HepG2 (cell line): ENCODE measurements around the gene ZG16B. TPM values are rescaled to one million over a fixed set of nuclear protein-coding genes. Genes with fewer than 3 reads are reported as not detected.

ENCODE experiments used
- ATAC-seq: fragments of 200-7000 bp; cut with Tn5 transposase; 3 replicates; pipeline ENCODE4 v1.9.1; 2020; ENCODE audit warnings: mild to moderate bottlenecking, moderate library complexity
- BruUV-seq: library from RNA; stranded (reverse); fragments of 400-500 nt; replicated peaks from 2 replicates; lab custom pipeline; 2021; lab: Mats Ljungman, UMichigan
- CTCF ChIA-PET: fragments of 300-600 bp; formaldehyde crosslinking; extraction: SDS; loops from one replicate; lab custom pipeline; 2021; ENCODE audit warnings: low total read pairs, inconsistent platforms, low intra/inter-chr PET ratio; lab: Yijun Ruan, JAX
- POLR2A ChIA-PET: fragments of 350-600 bp; sonication (Branson Sonifier 250); formaldehyde crosslinking; loops from one replicate; lab custom pipeline; 2020; ENCODE audit warnings: antibody characterized with exemption, inconsistent platforms; lab: Yijun Ruan, JAX
- DNase-seq: peaks from one replicate; pipeline ENCODE4 v3.0.0-alpha.2; 2015; ENCODE audit warnings: low spot score
- FAIRE-seq: peaks from 3 replicates; lab custom pipeline; 2011; peaks lifted over from hg19 to GRCh38; lab: Jason Lieb, UNC
- H2AFZ ChIP-seq: one replicate; pipeline ENCODE4 v1.6.1; 2011; ENCODE audit warnings: low read length, inconsistent platforms
- H3K27ac ChIP-seq: fragments of 300-600 bp; 3 replicates; pipeline ENCODE4 v1.8.0; 2011; ENCODE audit warnings: mixed run types, mild to moderate bottlenecking, mixed read lengths, low read length, inconsistent platforms; ENCODE audit not compliant: insufficient read depth; ENCODE audit errors: extremely low read length
- H3K27me3 ChIP-seq, 2 experiments: fragments of 200-600 bp in 1 of 2; 2 replicates in 1 of 2; 3 replicates in 1 of 2; pipeline versions ENCODE4 v1.6.0 to v1.8.0; 2011; ENCODE audit warnings: low read length in 2 of 2, mild to moderate bottlenecking in 2 of 2, moderate library complexity in 2 of 2, inconsistent platforms in 1 of 2; ENCODE audit not compliant: insufficient read depth in 2 of 2, control insufficient read depth in 1 of 2
- H3K36me3 ChIP-seq, 2 experiments: fragments of 200-600 bp in 1 of 2; replicated peaks in 1 of 2; 2 replicates in 1 of 2; 3 replicates in 1 of 2; pipeline versions ENCODE4 v1.5.1 to v1.8.0; 2011; ENCODE audit warnings: low read length in 2 of 2, inconsistent platforms in 1 of 2; ENCODE audit not compliant: insufficient read depth in 2 of 2, control insufficient read depth in 1 of 2
- H3K4me1 ChIP-seq: 2 replicates; pipeline ENCODE4 v1.5.1; 2012; ENCODE audit warnings: low read length, inconsistent platforms; ENCODE audit not compliant: insufficient read depth
- H3K4me2 ChIP-seq: 2 replicates; pipeline ENCODE4 v1.6.0; 2011; ENCODE audit warnings: low read depth, low read length, inconsistent platforms
- H3K4me3 ChIP-seq, 3 experiments: fragments of 200-600 bp in 1 of 3; sonication (generic), shearing (Covaris generic) in 1 of 3; replicated peaks in 1 of 3; 2 replicates each; pipeline ENCODE4 v1.5.1; 2011 to 2016; ENCODE audit warnings: low read length in 3 of 3, inconsistent platforms in 2 of 3, low read depth in 2 of 3, mild to moderate bottlenecking in 2 of 3, control low read depth in 1 of 3, mixed read lengths in 1 of 3; ENCODE audit not compliant: insufficient read depth in 1 of 3
- H3K79me2 ChIP-seq: one replicate; pipeline ENCODE4 v1.6.1; 2011; ENCODE audit warnings: low read length, inconsistent platforms; ENCODE audit not compliant: insufficient read depth
- H3K9ac ChIP-seq: 2 replicates; pipeline ENCODE4 v1.6.0; 2011; ENCODE audit warnings: mild to moderate bottlenecking, low read depth, low read length, inconsistent platforms; ENCODE audit not compliant: insufficient read depth
- H3K9me3 ChIP-seq: 2 replicates; pipeline ENCODE4 v1.5.1; 2012; ENCODE audit warnings: mild to moderate bottlenecking, low read length
- H4K20me1 ChIP-seq: 2 replicates; pipeline ENCODE4 v1.6.0; 2011; ENCODE audit warnings: inconsistent platforms, mild to moderate bottlenecking, low read length, moderate library complexity; ENCODE audit not compliant: insufficient read depth
- SOX6 ChIP-seq, 2 experiments: fragments of 450-650 bp in 1 of 2; sonication (generic) in 1 of 2; formaldehyde crosslinking in 1 of 2; IDR thresholded peaks; 2 replicates each; pipeline versions ENCODE4 v1.4.0 to v1.6.1; 2017 to 2020; ENCODE audit warnings: antibody characterized with exemption in 1 of 2, mild to moderate bottlenecking in 1 of 2, missing genetic modification reagents in 1 of 2
- ZC3H13 ChIP-seq: sonication (generic); formaldehyde crosslinking; IDR thresholded peaks from 2 replicates; pipeline ENCODE4 v1.8.1; 2023; ENCODE audit warnings: mild to moderate bottlenecking, missing genetic modification reagents, moderate library complexity
- ZNF282 ChIP-seq: fragments of 450-650 bp; IDR thresholded peaks from 2 replicates; pipeline ENCODE4 v1.6.1; 2018; ENCODE audit not compliant: partially characterized antibody
- ZNF7 ChIP-seq: IDR thresholded peaks from 2 replicates; pipeline ENCODE4 v1.6.1; 2016; ENCODE audit warnings: missing biosample characterization, missing genetic modification reagents
- ZNF879 ChIP-seq: sonication (generic); formaldehyde crosslinking; IDR thresholded peaks from 2 replicates; pipeline ENCODE4 v1.8.1; 2023; ENCODE audit warnings: missing genetic modification reagents
- WGBS: methylation state at CpG from one replicate; pipeline ENCODE4 v1.1.6; 2017; ENCODE audit warnings: low lambda C conversion rate; 5-methylcytosine and 5-hydroxymethylcytosine counted together
- in situ Hi-C: cut with HindIII; loops from 2 replicates; pipeline ENCODE4 v1.10.0; 2017; ENCODE audit warnings: low pct_unique_long_range_greater_than_20kb; ENCODE audit not compliant: extremely low pct_ligation_motif_present
- intact Hi-C: fragments of 100-400 bp; cut with micrococcal nuclease; formaldehyde crosslinking; loops from one replicate; pipeline ENCODE4 v1.10.0; 2022; ENCODE audit not compliant: unreplicated experiment
- polyA plus RNA-seq, 8 experiments: library from polyadenylated mRNA; depleted of rRNA in 3 of 8; stranded (reverse) in 7 of 8; unstranded in 1 of 8; fragments of >200 nt; fragmentation: Illumina TruSeq in 4 of 8; extraction: Trizol in 4 of 8; gene quantifications; 2 replicates each; pipeline versions ENCODE4 v1.2.1 to v1.2.3, GENCODE V29; 2011 to 2016; ENCODE audit warnings: low read depth in 4 of 8, missing spikeins in 1 of 8, mixed read lengths in 1 of 8; ENCODE audit not compliant: insufficient read depth in 1 of 8
- total RNA-seq, 5 experiments: library from RNA; depleted of rRNA; stranded (reverse); fragments of >200 nt; fragmentation: Illumina TruSeq; extraction: Trizol; gene quantifications; 2 replicates each; pipeline ENCODE4 v1.2.3, GENCODE V29; 2016; ENCODE audit warnings: low read depth in 1 of 5
- TF ChIP-seq, protein P1 (sequence below): IDR thresholded peaks from 2 replicates; pipeline ENCODE4 v1.6.1; 2016; ENCODE audit warnings: low read depth, missing genetic modification reagents, missing compliant biosample characterization

The ZG16B gene
- total and polyA plus RNA-seq, 2 of the 13 experiments (the other 11 are each of a cell fraction or from before 2014, with no cell fraction given), result 1.5 to 11.3 TPM

DNA sequence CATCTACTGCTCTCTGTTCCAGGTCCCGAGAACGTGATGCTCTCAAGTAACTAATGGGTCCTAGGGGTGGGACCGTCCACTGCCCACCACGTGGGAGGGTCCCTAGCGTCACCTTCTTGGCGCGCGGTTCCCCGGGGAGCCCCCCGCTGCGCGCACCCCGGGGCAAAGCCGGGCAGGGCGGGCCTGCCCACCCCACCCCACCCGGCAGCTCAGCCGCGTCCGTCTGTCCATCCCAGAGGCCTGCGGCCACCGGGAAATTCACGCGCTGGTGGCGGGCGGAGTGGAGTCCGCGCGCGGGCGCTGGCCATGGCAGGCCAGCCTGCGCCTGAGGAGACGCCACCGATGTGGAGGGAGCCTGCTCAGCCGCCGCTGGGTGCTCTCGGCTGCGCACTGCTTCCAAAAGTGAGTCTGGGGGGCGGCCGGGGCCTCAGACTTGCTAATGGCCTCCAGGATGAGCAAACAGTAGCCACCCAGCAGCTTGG, 31.3 kb upstream of the ZG16B start:
- intact Hi-C loops, result no loop called here
- peaks cover 0 to 18% of the 10 kb centered on the region in 2 experiments; a peak in 1 of 5 replicates for H3K27me3 ChIP-seq
- H3K9ac ChIP-seq, result no peak overlapping the region
- ATAC-seq (no peak; the same call in 2 of the 3 replicates), DNase-seq (no peak), FAIRE-seq (no peak)
- no peak overlapping the region for H3K4me3 ChIP-seq
- no peak overlapping the region for H3K27ac ChIP-seq
- CTCF ChIA-PET, result no interaction called here
- BruUV-seq, result no TSS peak
- H3K4me1 ChIP-seq, result peaks cover 25% of the 10 kb centered on the region
- no peak overlapping the region for H2AFZ ChIP-seq
- H3K9me3 ChIP-seq, result peaks cover 1% of the 10 kb centered on the region; the same call in 1 of the 2 replicates
- in situ Hi-C loops, result no loop called here
- POLR2A ChIA-PET, result no interaction called here
- H3K79me2 ChIP-seq, result no peaks in the 10 kb centered on the region
- H3K4me2 ChIP-seq, result no peak overlapping the region
- H3K36me3 ChIP-seq, result no peaks in the 10 kb centered on the region
- 89% methylated on average over 15 of the region's 39 CpGs for WGBS
- no peak for TF ChIP-seq ZNF879 (CRISPR knock-in tag)
- TF ChIP-seq SOX6 (IDR thresholded peaks at IDR 0.05), result no peak
- TF ChIP-seq SOX6 (CRISPR knock-in tag; IDR thresholded peaks at IDR 0.05), result no peak
- TF ChIP-seq ZNF282, result no peak
- no peak for TF ChIP-seq ZNF7
- no peak for TF ChIP-seq ZC3H13 (CRISPR knock-in tag)
- TF ChIP-seq, protein P1, sequence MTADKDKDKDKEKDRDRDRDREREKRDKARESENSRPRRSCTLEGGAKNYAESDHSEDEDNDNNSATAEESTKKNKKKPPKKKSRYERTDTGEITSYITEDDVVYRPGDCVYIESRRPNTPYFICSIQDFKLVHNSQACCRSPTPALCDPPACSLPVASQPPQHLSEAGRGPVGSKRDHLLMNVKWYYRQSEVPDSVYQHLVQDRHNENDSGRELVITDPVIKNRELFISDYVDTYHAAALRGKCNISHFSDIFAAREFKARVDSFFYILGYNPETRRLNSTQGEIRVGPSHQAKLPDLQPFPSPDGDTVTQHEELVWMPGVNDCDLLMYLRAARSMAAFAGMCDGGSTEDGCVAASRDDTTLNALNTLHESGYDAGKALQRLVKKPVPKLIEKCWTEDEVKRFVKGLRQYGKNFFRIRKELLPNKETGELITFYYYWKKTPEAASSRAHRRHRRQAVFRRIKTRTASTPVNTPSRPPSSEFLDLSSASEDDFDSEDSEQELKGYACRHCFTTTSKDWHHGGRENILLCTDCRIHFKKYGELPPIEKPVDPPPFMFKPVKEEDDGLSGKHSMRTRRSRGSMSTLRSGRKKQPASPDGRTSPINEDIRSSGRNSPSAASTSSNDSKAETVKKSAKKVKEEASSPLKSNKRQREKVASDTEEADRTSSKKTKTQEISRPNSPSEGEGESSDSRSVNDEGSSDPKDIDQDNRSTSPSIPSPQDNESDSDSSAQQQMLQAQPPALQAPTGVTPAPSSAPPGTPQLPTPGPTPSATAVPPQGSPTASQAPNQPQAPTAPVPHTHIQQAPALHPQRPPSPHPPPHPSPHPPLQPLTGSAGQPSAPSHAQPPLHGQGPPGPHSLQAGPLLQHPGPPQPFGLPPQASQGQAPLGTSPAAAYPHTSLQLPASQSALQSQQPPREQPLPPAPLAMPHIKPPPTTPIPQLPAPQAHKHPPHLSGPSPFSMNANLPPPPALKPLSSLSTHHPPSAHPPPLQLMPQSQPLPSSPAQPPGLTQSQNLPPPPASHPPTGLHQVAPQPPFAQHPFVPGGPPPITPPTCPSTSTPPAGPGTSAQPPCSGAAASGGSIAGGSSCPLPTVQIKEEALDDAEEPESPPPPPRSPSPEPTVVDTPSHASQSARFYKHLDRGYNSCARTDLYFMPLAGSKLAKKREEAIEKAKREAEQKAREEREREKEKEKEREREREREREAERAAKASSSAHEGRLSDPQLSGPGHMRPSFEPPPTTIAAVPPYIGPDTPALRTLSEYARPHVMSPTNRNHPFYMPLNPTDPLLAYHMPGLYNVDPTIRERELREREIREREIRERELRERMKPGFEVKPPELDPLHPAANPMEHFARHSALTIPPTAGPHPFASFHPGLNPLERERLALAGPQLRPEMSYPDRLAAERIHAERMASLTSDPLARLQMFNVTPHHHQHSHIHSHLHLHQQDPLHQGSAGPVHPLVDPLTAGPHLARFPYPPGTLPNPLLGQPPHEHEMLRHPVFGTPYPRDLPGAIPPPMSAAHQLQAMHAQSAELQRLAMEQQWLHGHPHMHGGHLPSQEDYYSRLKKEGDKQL (CRISPR knock-in tag), result no peak
- no peaks in the 10 kb centered on the region for H4K20me1 ChIP-seq
